ENCODE data around the gene HEPACAM2. TPM values are rescaled to one million over a fixed set of nuclear protein-coding genes. Genes with fewer than 3 reads are reported as not detected.

HEPACAM2 gene
- total RNA-seq, 1 donor from 2014 or later: not detected

- ATAC-seq: no peak
- no peak for DNase-seq (ENCODE audit: low spot score)
Observed at GRCh38 chr7:93203496-93203895, 22.8 kb downstream of the HEPACAM2 start.

- DNase-seq (ENCODE audit: low spot score) (no peak), ATAC-seq (no peak)
Observed at GRCh38 chr7:93202594-93203250, 23.5 kb downstream of the HEPACAM2 start.

GRCh38 chr7:93198472-93198871 is 27.8 kb downstream of the HEPACAM2 start:
- ATAC-seq (no peak), DNase-seq (ENCODE audit: low spot score) (no peak)

GRCh38 chr7:93196336-93196735 is 29.9 kb downstream of the HEPACAM2 start:
- DNase-seq (ENCODE audit: low spot score) (no peak), ATAC-seq (no peak)

GRCh38 chr7:93194386-93194785 is 31.9 kb downstream of the HEPACAM2 start:
- no peak for DNase-seq (ENCODE audit: low spot score)
- no peak for ATAC-seq

GRCh38 chr7:93188870-93189634 is 37.2 kb downstream of the HEPACAM2 start:
- no peak for DNase-seq (ENCODE audit: low spot score)
- no peak for ATAC-seq

- ATAC-seq: no peak
- no peak for DNase-seq (ENCODE audit: low spot score)
Observed at GRCh38 chr7:93185303-93186027, 40.8 kb downstream of the HEPACAM2 start.

GRCh38 chr7:93179173-93179572 is 47.1 kb downstream of the HEPACAM2 start:
- ATAC-seq (no peak), DNase-seq (ENCODE audit: low spot score) (no peak)

GRCh38 chr7:93178213-93178612 is 48.1 kb downstream of the HEPACAM2 start:
- DNase-seq (ENCODE audit: low spot score) (no peak), ATAC-seq (peak; percentile 33)

- ATAC-seq (no peak), DNase-seq (ENCODE audit: low spot score) (no peak)
Observed at GRCh38 chr7:93176992-93177580, 49.2 kb downstream of the HEPACAM2 start.

- no peak for DNase-seq (ENCODE audit: low spot score)
- ATAC-seq: no peak
Observed at GRCh38 chr7:93175219-93175618, 51.0 kb downstream of the HEPACAM2 start.

- DNase-seq (ENCODE audit: low spot score): no peak
Observed at GRCh38 chr7:93172683-93173082, 53.6 kb downstream of the HEPACAM2 start.

GRCh38 chr7:93171606-93172226 is 54.6 kb downstream of the HEPACAM2 start:
- DNase-seq (ENCODE audit: low spot score): no peak
- ATAC-seq: no peak

More at GRCh38 chr7:93172683-93173082, 53.6 kb downstream of the HEPACAM2 start:
- no peak for ATAC-seq

GRCh38 chr7:93165447-93165846 is 60.8 kb downstream of the HEPACAM2 start:
- DNase-seq (ENCODE audit: low spot score) (no peak), ATAC-seq (no peak)

GRCh38 chr7:93164766-93165165 is 61.5 kb downstream of the HEPACAM2 start:
- ATAC-seq: no peak
- no peak for DNase-seq (ENCODE audit: low spot score)

- DNase-seq (ENCODE audit: low spot score) (no peak), ATAC-seq (no peak)
Observed at GRCh38 chr7:93161181-93161762, 65.0 kb downstream of the HEPACAM2 start.

GRCh38 chr7:93160410-93160809 is 65.9 kb downstream of the HEPACAM2 start:
- no peak for ATAC-seq
- DNase-seq (ENCODE audit: low spot score): no peak

GRCh38 chr7:93159490-93159889 is 66.8 kb downstream of the HEPACAM2 start:
- no peak for ATAC-seq

GRCh38 chr7:93156884-93157283 is 69.4 kb downstream of the HEPACAM2 start:
- ATAC-seq (no peak), DNase-seq (ENCODE audit: low spot score) (no peak)

More at GRCh38 chr7:93159490-93159889, 66.8 kb downstream of the HEPACAM2 start:
- DNase-seq (ENCODE audit: low spot score): no peak

- DNase-seq (ENCODE audit: low spot score): no peak
- no peak for ATAC-seq
Observed at GRCh38 chr7:93150200-93150835, 76.0 kb downstream of the HEPACAM2 start.
